ENCODE data around the gene MASP1. TPM values are rescaled to one million over a fixed set of nuclear protein-coding genes. Genes with fewer than 3 reads are reported as not detected.

The MASP1 gene
- total RNA-seq, 6 experiments from 2014 or later: 84.6 to 146 (median 114) TPM

DNA sequence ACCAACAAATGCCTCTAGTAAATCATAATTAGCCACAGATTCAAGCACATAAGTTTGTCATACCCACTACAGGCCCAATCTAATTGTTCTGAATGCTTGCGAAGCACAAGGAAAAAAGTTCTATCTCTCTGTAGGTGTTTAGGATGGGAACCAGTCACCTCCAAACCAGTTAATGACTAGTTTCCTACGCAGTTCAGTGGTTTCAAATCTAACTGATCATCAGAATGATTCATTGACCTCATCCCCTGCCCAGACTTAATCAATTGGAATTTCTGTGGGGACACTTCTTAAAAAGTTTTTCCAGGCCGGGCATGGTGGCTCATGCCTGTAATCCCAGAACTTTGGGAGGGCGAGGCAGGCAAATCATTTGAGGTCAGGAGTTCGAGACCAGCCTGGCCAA lies 24.3 kb upstream of the MASP1 start:
- H3K4me1 ChIP-seq: peaks cover 0 to 4% (median 2%) of the 10 kb centered on the region in 4 donors
- H3K27ac ChIP-seq: no peak overlapping the region
- no peak for ATAC-seq
- intact Hi-C loops (cut with DNase I): loop anchor here in 1 of 2 donors (10.0 kb wide), 1 partner anchor 101 kb away; no protein-coding TSS in a partner anchor
- no peaks in the 10 kb centered on the region for H3K27me3 ChIP-seq
- H3K36me3 ChIP-seq: no peaks in the 10 kb centered on the region
- DNase-seq: no peak
- no peak for TF ChIP-seq POLR2A (IDR thresholded peaks at IDR 0.05)
- TF ChIP-seq, protein P1, sequence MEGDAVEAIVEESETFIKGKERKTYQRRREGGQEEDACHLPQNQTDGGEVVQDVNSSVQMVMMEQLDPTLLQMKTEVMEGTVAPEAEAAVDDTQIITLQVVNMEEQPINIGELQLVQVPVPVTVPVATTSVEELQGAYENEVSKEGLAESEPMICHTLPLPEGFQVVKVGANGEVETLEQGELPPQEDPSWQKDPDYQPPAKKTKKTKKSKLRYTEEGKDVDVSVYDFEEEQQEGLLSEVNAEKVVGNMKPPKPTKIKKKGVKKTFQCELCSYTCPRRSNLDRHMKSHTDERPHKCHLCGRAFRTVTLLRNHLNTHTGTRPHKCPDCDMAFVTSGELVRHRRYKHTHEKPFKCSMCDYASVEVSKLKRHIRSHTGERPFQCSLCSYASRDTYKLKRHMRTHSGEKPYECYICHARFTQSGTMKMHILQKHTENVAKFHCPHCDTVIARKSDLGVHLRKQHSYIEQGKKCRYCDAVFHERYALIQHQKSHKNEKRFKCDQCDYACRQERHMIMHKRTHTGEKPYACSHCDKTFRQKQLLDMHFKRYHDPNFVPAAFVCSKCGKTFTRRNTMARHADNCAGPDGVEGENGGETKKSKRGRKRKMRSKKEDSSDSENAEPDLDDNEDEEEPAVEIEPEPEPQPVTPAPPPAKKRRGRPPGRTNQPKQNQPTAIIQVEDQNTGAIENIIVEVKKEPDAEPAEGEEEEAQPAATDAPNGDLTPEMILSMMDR (IDR thresholded peaks at IDR 0.05): no peak
- WGBS (ENCODE audit: insufficient coverage, low coverage, low lambda C conversion rate, missing lambda C conversion rate): 74% methylated on average over 4 of the region's 5 CpGs
- no peaks in the 10 kb centered on the region for H3K9me3 ChIP-seq
- no peak overlapping the region for H3K4me3 ChIP-seq

DNA sequence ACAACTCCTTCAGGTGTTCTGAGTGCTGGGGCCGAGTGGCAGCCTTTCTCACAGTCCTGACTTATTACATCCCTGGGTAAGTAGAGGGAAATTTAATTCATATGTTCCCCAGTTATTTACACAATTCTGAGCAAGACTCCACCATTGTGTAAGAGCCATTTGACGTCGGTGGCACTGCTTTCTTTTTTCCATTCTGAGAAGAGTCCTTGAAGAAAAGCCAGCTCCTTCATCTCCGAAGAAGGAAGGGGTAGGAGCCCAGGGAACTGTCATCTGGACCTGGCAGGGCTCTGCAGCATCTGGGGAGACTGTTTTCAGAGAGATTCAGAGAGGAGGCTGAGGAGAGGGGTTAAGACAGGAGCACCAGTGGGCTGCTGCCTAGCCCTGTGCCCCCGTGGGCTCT lies 22.6 kb upstream of the MASP1 start:
- peaks cover 0 to 4% (median 2%) of the 10 kb centered on the region in 4 donors for H3K4me1 ChIP-seq
- H3K27ac ChIP-seq: no peak overlapping the region
- TF ChIP-seq POLR2A (IDR thresholded peaks at IDR 0.05): no peak
- TF ChIP-seq, protein P1 (IDR thresholded peaks at IDR 0.05): no peak
- no peaks in the 10 kb centered on the region for H3K27me3 ChIP-seq
- H3K4me3 ChIP-seq: no peak overlapping the region
- WGBS (ENCODE audit: insufficient coverage, low coverage, low lambda C conversion rate, missing lambda C conversion rate): 65% methylated on average over 3 of the region's 5 CpGs
- no peaks in the 10 kb centered on the region for H3K9me3 ChIP-seq
- DNase-seq: no peak
- no peaks in the 10 kb centered on the region for H3K36me3 ChIP-seq
- no peak for ATAC-seq
- intact Hi-C loops (cut with DNase I): loop anchor here in 1 of 2 donors (10.0 kb wide), 1 partner anchor 99 kb away; no protein-coding TSS in a partner anchor

DNA sequence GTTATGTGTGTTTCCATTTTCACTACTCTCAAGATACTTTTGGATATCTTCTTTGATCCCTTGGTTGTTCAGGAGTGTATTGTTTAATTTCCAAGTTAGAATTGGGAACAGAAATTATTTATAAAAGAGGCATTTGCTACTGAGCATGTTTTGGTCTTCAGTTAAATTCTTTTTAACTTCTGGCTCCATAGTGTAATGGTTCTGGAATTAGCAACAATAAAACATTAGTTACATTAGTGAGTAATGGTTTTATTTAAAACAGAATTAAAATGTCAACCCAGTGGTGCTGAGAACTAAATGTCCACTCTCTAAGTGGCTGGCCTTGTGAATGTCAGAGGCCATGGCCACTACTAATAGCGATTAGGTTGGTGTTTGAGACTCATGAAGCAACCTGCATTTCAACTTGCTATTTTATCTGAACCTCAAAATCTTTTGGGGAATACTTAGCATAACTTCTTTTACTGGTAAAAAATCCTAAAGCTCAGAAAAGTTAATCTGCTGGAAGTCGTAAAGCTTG lies 19.5 kb upstream of the MASP1 start:
- intact Hi-C loops (cut with DNase I): loop anchor here in 1 of 2 donors (10.0 kb wide), 1 partner anchor 96 kb away; no protein-coding TSS in a partner anchor
- WGBS (ENCODE audit: insufficient coverage, low coverage, low lambda C conversion rate, missing lambda C conversion rate): 100% methylated on average over 2 of the region's 2 CpGs
- TF ChIP-seq, protein P1 (IDR thresholded peaks at IDR 0.05): no peak
- TF ChIP-seq POLR2A (IDR thresholded peaks at IDR 0.05): no peak

DNA sequence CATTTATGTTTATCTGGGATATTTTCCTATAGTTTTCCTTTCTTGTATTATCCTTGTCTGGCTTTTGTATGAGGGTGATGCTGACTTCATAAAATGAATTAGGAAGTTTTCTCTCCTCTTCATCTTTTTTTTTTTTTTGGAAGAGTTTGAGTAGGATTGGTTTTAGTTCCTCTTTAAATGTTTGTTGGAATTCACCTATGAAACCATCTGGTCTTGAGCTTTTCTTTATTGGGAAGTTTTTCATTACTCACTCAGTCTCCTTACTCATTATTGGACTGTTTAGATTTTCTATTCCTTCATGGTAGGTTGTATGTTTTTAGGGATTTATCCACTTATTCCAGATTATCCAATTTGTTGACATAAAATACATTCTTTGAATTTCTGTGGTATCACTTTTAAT lies 18.7 kb upstream of the MASP1 start:
- Histone ChIP-seq H3K4me1 (no peaks in the 10 kb centered on the region), H3K9me3 (no peaks in the 10 kb centered on the region), H3K4me3 (no peak overlapping the region), H3K27me3 (no peaks in the 10 kb centered on the region), H3K27ac (no peak overlapping the region), H3K36me3 (no peaks in the 10 kb centered on the region)
- TF ChIP-seq, protein P1 (IDR thresholded peaks at IDR 0.05): no peak
- TF ChIP-seq POLR2A (IDR thresholded peaks at IDR 0.05): no peak
- ATAC-seq (no peak), DNase-seq (no peak)
- intact Hi-C loops (cut with DNase I): loop anchor here in 1 of 2 donors (10.0 kb wide), 1 partner anchor 95 kb away; no protein-coding TSS in a partner anchor

More for the DNA sequence above, 19.5 kb upstream of the MASP1 start:
- H3K4me3 ChIP-seq: no peak overlapping the region
- ATAC-seq (no peak), DNase-seq (no peak)
- no peaks in the 10 kb centered on the region for H3K27me3 ChIP-seq
- H3K9me3 ChIP-seq: no peaks in the 10 kb centered on the region
- no peaks in the 10 kb centered on the region for H3K36me3 ChIP-seq
- H3K4me1 ChIP-seq: no peaks in the 10 kb centered on the region
- H3K27ac ChIP-seq: no peak overlapping the region
